HG02943 (cell line): ENCODE data around the gene STARD5.

Experiments used
- ATAC-seq: cut with Tn5 transposase; IDR thresholded peaks from one replicate; pipeline ENCODE4 v1.9.1; 2021; ENCODE audit warnings: mild to moderate bottlenecking, low read depth, moderate library complexity; ENCODE audit not compliant: unreplicated experiment

Gene STARD5

GRCh38 chr15:81296186-81296585 is 27.8 kb downstream of the STARD5 start:
- no peak for ATAC-seq

- ATAC-seq = no peak
These were observed 28.3 kb downstream of the STARD5 start for GRCh38 chr15:81295486-81296121.

- no peak for ATAC-seq
These were observed 29.4 kb downstream of the STARD5 start for GRCh38 chr15:81294516-81294880.

GRCh38 chr15:81293728-81294515 is 30.0 kb downstream of the STARD5 start:
- ATAC-seq = peak; percentile 60

- no peak for ATAC-seq
These were observed 31.4 kb downstream of the STARD5 start for GRCh38 chr15:81292523-81293001.

GRCh38 chr15:81291916-81292522 is 31.9 kb downstream of the STARD5 start:
- no peak for ATAC-seq

GRCh38 chr15:81289910-81290309 is 34.0 kb downstream of the STARD5 start:
- no peak for ATAC-seq

- no peak for ATAC-seq
These were observed 35.3 kb downstream of the STARD5 start for GRCh38 chr15:81288616-81289015.

- no peak for ATAC-seq
These were observed 35.9 kb downstream of the STARD5 start for GRCh38 chr15:81288040-81288439.

GRCh38 chr15:81286621-81287121 is 37.3 kb downstream of the STARD5 start:
- no peak for ATAC-seq

- ATAC-seq = no peak
These were observed 38.5 kb downstream of the STARD5 start for GRCh38 chr15:81285461-81285860.

GRCh38 chr15:81284256-81285031 is 39.5 kb downstream of the STARD5 start:
- ATAC-seq = peak; percentile 48

- no peak for ATAC-seq
These were observed 41.0 kb downstream of the STARD5 start for GRCh38 chr15:81282911-81283310.

- ATAC-seq = no peak
These were observed 41.4 kb downstream of the STARD5 start for GRCh38 chr15:81282606-81282895.

- no peak for ATAC-seq
These were observed 42.0 kb downstream of the STARD5 start for GRCh38 chr15:81281766-81282605.

GRCh38 chr15:81281456-81281735 is 42.5 kb downstream of the STARD5 start:
- no peak for ATAC-seq

- ATAC-seq = no peak
These were observed 43.1 kb downstream of the STARD5 start for GRCh38 chr15:81280696-81281455.

GRCh38 chr15:81279621-81280485 is 44.1 kb downstream of the STARD5 start:
- ATAC-seq = no peak
